K562 (cell line): Measurements from ENCODE around the gene HTR1A. TPM values are rescaled to one million over a fixed set of nuclear protein-coding genes. Genes with fewer than 3 reads are reported as not detected.

ENCODE experiments used
- ATAC-seq: fragments of 200-7000 bp; cut with Tn5 transposase; 3 replicates; pipeline ENCODE4 v1.9.1; 2020; ENCODE audit warnings: moderate library complexity
- BruUV-seq: library from RNA; stranded (reverse); fragments of 400-500 nt; replicated peaks from 2 replicates; lab custom pipeline; 2021; lab: Mats Ljungman, UMichigan
- CTCF ChIA-PET: fragments of 300-600 bp; formaldehyde crosslinking; extraction: SDS; loops from one replicate; lab custom pipeline; 2021; ENCODE audit warnings: low intra/inter-chr PET ratio; lab: Yijun Ruan, JAX
- POLR2A ChIA-PET: fragments of 300-600, 350-650 bp; sonication (Branson Sonifier 250); formaldehyde crosslinking; extraction: SDS; loops from one replicate; lab custom pipeline; 2021; ENCODE audit warnings: antibody characterized with exemption, inconsistent platforms; lab: Yijun Ruan, JAX
- DNase-seq, 4 experiments: peaks; one replicate each; pipeline versions ENCODE4 v3.0.0 to v3.0.0-alpha.2; 2011 to 2018; ENCODE audit warnings: low spot score in 3 of 4, mixed read lengths in 3 of 4; ENCODE audit errors: extremely low read depth in 1 of 4
- FAIRE-seq: peaks from 2 replicates; lab custom pipeline; 2011; peaks lifted over from hg19 to GRCh38; lab: Jason Lieb, UNC
- H2AFZ ChIP-seq: 2 replicates; pipeline ENCODE4 v1.6.0; 2011; ENCODE audit warnings: low read depth, low read length, control low read depth, inconsistent platforms
- H3K27ac ChIP-seq: fragments of 200-600 bp; 3 replicates; pipeline ENCODE4 v1.8.0; 2011; ENCODE audit warnings: low read depth, mild to moderate bottlenecking, control low read depth, inconsistent platforms, low read length, moderate library complexity, mixed read lengths; ENCODE audit errors: extremely low read depth
- H3K27me3 ChIP-seq, 2 experiments: fragments of 300-600 bp in 1 of 2; 2 replicates in 1 of 2; 3 replicates in 1 of 2; pipeline versions ENCODE4 v1.6.0 to v1.8.0; 2011; ENCODE audit warnings: inconsistent platforms in 2 of 2, low read length in 2 of 2, mild to moderate bottlenecking in 1 of 2, mixed read lengths in 1 of 2, moderate library complexity in 1 of 2; ENCODE audit not compliant: control insufficient read depth in 2 of 2, insufficient read depth in 2 of 2
- H3K36me3 ChIP-seq: fragments of 300-600 bp; 3 replicates; pipeline ENCODE4 v1.8.0; 2011; ENCODE audit warnings: mild to moderate bottlenecking, low read length, inconsistent platforms; ENCODE audit not compliant: control insufficient read depth, insufficient read depth
- H3K4me1 ChIP-seq, 2 experiments: fragments of 200-600 bp in 1 of 2; replicated peaks in 1 of 2; 2 replicates in 1 of 2; 3 replicates in 1 of 2; pipeline versions ENCODE4 v1.5.1 to v1.8.0; 2011; ENCODE audit warnings: inconsistent platforms in 2 of 2, low read length in 2 of 2, mild to moderate bottlenecking in 1 of 2, mixed read lengths in 1 of 2, moderate library complexity in 1 of 2; ENCODE audit not compliant: control insufficient read depth in 2 of 2, insufficient read depth in 2 of 2
- H3K4me2 ChIP-seq: 2 replicates; pipeline ENCODE4 v1.6.1; 2011; ENCODE audit warnings: low read length, control low read depth, inconsistent platforms, mixed read lengths; ENCODE audit not compliant: insufficient read depth
- H3K4me3 ChIP-seq: fragments of 200-600 bp; sonication (generic), shearing (Covaris generic); 2 replicates; pipeline ENCODE4 v1.5.1; 2016; ENCODE audit warnings: control low read depth, inconsistent platforms
- H3K79me2 ChIP-seq: fragments of 200-600 bp; 3 replicates; pipeline ENCODE4 v1.8.0; 2011; ENCODE audit warnings: low read length, inconsistent platforms; ENCODE audit not compliant: control insufficient read depth, insufficient read depth
- H3K9ac ChIP-seq, 2 experiments: 2 replicates each; pipeline versions ENCODE4 v1.6.0 to v1.6.1; 2011; ENCODE audit warnings: low read depth in 2 of 2, low read length in 2 of 2, control low read depth in 1 of 2, inconsistent platforms in 1 of 2, mild to moderate bottlenecking in 1 of 2, mixed read lengths in 1 of 2; ENCODE audit not compliant: insufficient read depth in 1 of 2
- H3K9me1 ChIP-seq: one replicate; pipeline ENCODE4 v1.6.0; 2011; ENCODE audit warnings: inconsistent platforms, mild to moderate bottlenecking, low read length, moderate library complexity; ENCODE audit not compliant: control insufficient read depth, insufficient read depth
- H3K9me3 ChIP-seq: replicated peaks from 2 replicates; pipeline ENCODE4 v1.5.1; 2011; ENCODE audit warnings: low read depth, low read length, inconsistent platforms; ENCODE audit not compliant: control insufficient read depth, insufficient read depth
- H4K20me1 ChIP-seq: replicated peaks from 2 replicates; pipeline ENCODE4 v1.6.1; 2011; ENCODE audit warnings: low read length, inconsistent platforms, mixed read lengths; ENCODE audit not compliant: control insufficient read depth, insufficient read depth
- ATF6 ChIP-seq: sonication (generic); formaldehyde crosslinking; IDR thresholded peaks from 2 replicates; pipeline ENCODE4 v1.4.0; 2020; ENCODE audit warnings: mild to moderate bottlenecking, missing genetic modification reagents
- BACH1 ChIP-seq: fragments of 200-800 bp; sonication (Bioruptor generic); IDR thresholded peaks from 2 replicates; pipeline ENCODE4 v1.6.1; 2016; ENCODE audit warnings: missing genetic modification characterization, missing compliant biosample characterization
- CHD4 ChIP-seq: fragments of 200-600 bp; sonication (generic); IDR thresholded peaks from 3 replicates; pipeline ENCODE4 v1.6.1; 2012; ENCODE audit warnings: low read depth, mild to moderate bottlenecking, mixed read lengths, low read length, inconsistent platforms; ENCODE audit not compliant: insufficient read depth, insufficient replicate concordance, poor library complexity, severe bottlenecking
- IRF2 ChIP-seq: sonication (generic); formaldehyde crosslinking; IDR thresholded peaks from 2 replicates; pipeline ENCODE4 v1.8.1; 2022; ENCODE audit warnings: mild to moderate bottlenecking, missing genetic modification reagents
- KLF10 ChIP-seq: fragments of 250-450 bp; sonication (Bioruptor Pico); IDR thresholded peaks from 2 replicates; pipeline ENCODE4 v1.6.1; 2021; ENCODE audit warnings: matching md5 sums
- NCOA6 ChIP-seq: fragments of 450-650 bp; IDR thresholded peaks from 2 replicates; pipeline ENCODE4 v1.6.1; 2017; ENCODE audit warnings: mild to moderate bottlenecking
- PML ChIP-seq: IDR thresholded peaks from 2 replicates; pipeline ENCODE4 v1.6.1; 2012; ENCODE audit warnings: low read length, inconsistent platforms
- POLR2H ChIP-seq: IDR thresholded peaks from 2 replicates; pipeline ENCODE4 v1.6.1; 2016; ENCODE audit warnings: missing genetic modification characterization, low read depth, mild to moderate bottlenecking, control low read depth, missing compliant biosample characterization, moderate library complexity
- POU5F1 ChIP-seq: fragments of 150-350 bp; IDR thresholded peaks from 2 replicates; pipeline ENCODE4 v1.6.1; 2014; ENCODE audit warnings: borderline replicate concordance, low read length, low read depth, mild to moderate bottlenecking; ENCODE audit not compliant: partially characterized antibody
- XRCC5 ChIP-seq: fragments of 200-400 bp; formaldehyde crosslinking; IDR thresholded peaks from 2 replicates; pipeline ENCODE4 v1.6.1; 2017; ENCODE audit warnings: low read depth, mild to moderate bottlenecking, low read length
- ZNF263 ChIP-seq: sonication (generic); formaldehyde crosslinking; IDR thresholded peaks from 2 replicates; pipeline ENCODE4 v1.8.0; 2022; ENCODE audit warnings: mild to moderate bottlenecking, missing genetic modification reagents, borderline replicate concordance
- ZNF280A ChIP-seq: fragments of 450-650 bp; IDR thresholded peaks from 2 replicates; pipeline ENCODE4 v1.6.1; 2018; ENCODE audit warnings: mild to moderate bottlenecking, low read depth; ENCODE audit not compliant: partially characterized antibody
- ZNF398 ChIP-seq: fragments of 250-450 bp; sonication (Bioruptor Pico); IDR thresholded peaks from 2 replicates; pipeline ENCODE4 v1.8.0; 2021; ENCODE audit warnings: moderate library complexity, mild to moderate bottlenecking, inconsistent platforms
- ZNF75A ChIP-seq: fragments of 450-650 bp; formaldehyde crosslinking; IDR thresholded peaks from 2 replicates; pipeline ENCODE4 v1.4.0; 2020; ENCODE audit warnings: mild to moderate bottlenecking
- ZNF79 ChIP-seq: fragments of 250-450 bp; sonication (Bioruptor Pico); IDR thresholded peaks from 2 replicates; pipeline ENCODE4 v1.4.0; 2020; ENCODE audit warnings: low read depth, mild to moderate bottlenecking, moderate library complexity
- WGBS: fragments of 100-300 bp; shearing (Covaris generic); methylation state at CpG from one replicate; pipeline ENCODE4 v1.1.6; 2016; ENCODE audit warnings: low coverage, mixed read lengths; ENCODE audit not compliant: insufficient coverage; ENCODE audit errors: missing lambda C conversion rate; 5-methylcytosine and 5-hydroxymethylcytosine counted together
- in situ Hi-C: fragments of 300-500 bp; cut with MboI; formaldehyde crosslinking; loops from 4 replicates; pipeline ENCODE4 v1.15.0; 2018; ENCODE audit warnings: inconsistent platforms, mixed read lengths
- intact Hi-C: fragments of 100-400 bp; cut with micrococcal nuclease; formaldehyde crosslinking; loops from 2 replicates; pipeline ENCODE4 v1.14.2; 2022
- polyA plus RNA-seq, 8 experiments: library from polyadenylated mRNA; depleted of rRNA in 4 of 8; stranded (reverse) in 5 of 8; unstranded in 3 of 8; fragments of >200 nt; fragmentation: Nextera tagmentation in 2 of 8; fragmentation: Illumina TruSeq in 1 of 8; extraction: Ambion mirVana in 2 of 8; extraction: Trizol in 1 of 8; gene quantifications; 2 replicates each; pipeline versions ENCODE4 v1.2.1 to v1.2.3, GENCODE V29; 2011 to 2014; ENCODE audit warnings: inconsistent platforms in 1 of 8, missing spikeins in 1 of 8
- total RNA-seq, 7 experiments: library from RNA; depleted of rRNA in 6 of 7; stranded (reverse); fragments of >200 nt in 6 of 7; fragmentation: Illumina TruSeq in 2 of 7; extraction: Trizol in 2 of 7; gene quantifications; 2 replicates each; pipeline versions ENCODE4 v1.2.1 to v1.2.3, GENCODE V29; 2011 to 2021; ENCODE audit warnings: low replicate concordance in 1 of 7

Gene HTR1A
- total and polyA plus RNA-seq, 9 of the 15 experiments (the other 6 are each of a cell fraction or from before 2014, with no cell fraction given): not detected

GRCh38 chr5:63923914-63924313 is 38.3 kb downstream of the HTR1A start (continued):
- TF ChIP-seq POLR2H (tag): no peak
- TF ChIP-seq ATF6: no peak

- CTCF ChIA-PET: no interaction called here
- in situ Hi-C loops (no loop called here), intact Hi-C loops (no loop called here)
- Histone ChIP-seq H3K4me3 (no peak overlapping the region), H3K36me3 (no peaks in the 10 kb centered on the region), H3K79me2 (no peaks in the 10 kb centered on the region), H4K20me1 (no peaks in the 10 kb centered on the region), H2AFZ (no peak overlapping the region), H3K9ac (no peak overlapping the region), H3K9me1 (no peaks in the 10 kb centered on the region), H3K4me1 (no peaks in the 10 kb centered on the region), H3K4me2 (no peak overlapping the region), H3K9me3 (no peaks in the 10 kb centered on the region; the same call in 1 of the 2 replicates), H3K27ac (no peak overlapping the region), H3K27me3 (no peaks in the 10 kb centered on the region)
- WGBS: under 1% methylated on average over 7 of the region's 7 CpGs
- no TSS peak for BruUV-seq
- POLR2A ChIA-PET: no interaction called here
- FAIRE-seq: no peak
- no peak for DNase-seq
- ATAC-seq: no peak
- TF ChIP-seq CHD4: no peak
- TF ChIP-seq ZNF75A: no peak
- TF ChIP-seq KLF10: no peak
- TF ChIP-seq NCOA6: no peak
- no peak for TF ChIP-seq BACH1 (tag)
- TF ChIP-seq POU5F1: no peak
- no peak for TF ChIP-seq ZNF79 (CRISPR knock-in tag)
- no peak for TF ChIP-seq ZNF263 (CRISPR knock-in tag)
- TF ChIP-seq PML: no peak
- TF ChIP-seq XRCC5: no peak
- no peak for TF ChIP-seq IRF2
- TF ChIP-seq ZNF280A: no peak
- no peak for TF ChIP-seq ZNF398 (CRISPR knock-in tag)
Measured at GRCh38 chr5:63919763-63920478, 42.3 kb downstream of the HTR1A start.
